CD8-positive, alpha-beta memory T cell (primary cell): ENCODE measurements around the gene ERP27. TPM values are rescaled to one million over a fixed set of nuclear protein-coding genes. Genes with fewer than 3 reads are reported as not detected.
A peak's percentile ranks its signal among the peaks of the same experiment; 100 is the strongest.

Experiments used
- CTCF ChIA-PET: fragments of 350-600 bp; sonication (Branson Sonifier 250); formaldehyde crosslinking; loops from one replicate; lab custom pipeline; 2021; ENCODE audit warnings: antibody characterized with exemption; lab: Charles Lee
- POLR2A ChIA-PET: fragments of 350-600 bp; sonication (Branson Sonifier 250); formaldehyde crosslinking; loops from one replicate; lab custom pipeline; 2021; ENCODE audit warnings: antibody characterized with exemption; lab: Charles Lee
- DNase-seq, 5 donors: peaks; one replicate each; pipeline versions ENCODE4 v3.0.0 to v3.0.0-alpha.2; 2020 to 2022; ENCODE audit warnings: mixed read lengths in 1 of 5
- H3K27ac ChIP-seq: one replicate; pipeline ENCODE4 v1.7.0; 2013; ENCODE audit warnings: low read depth, mild to moderate bottlenecking, low read length, moderate library complexity
- H3K27me3 ChIP-seq: 2 replicates; pipeline ENCODE4 v1.7.0; 2013; ENCODE audit warnings: low read length, mild to moderate bottlenecking; ENCODE audit not compliant: insufficient read depth, poor library complexity, severe bottlenecking
- H3K36me3 ChIP-seq: 2 replicates; pipeline ENCODE4 v1.7.0; 2013; ENCODE audit warnings: mild to moderate bottlenecking, low read length, moderate library complexity; ENCODE audit not compliant: insufficient read depth
- H3K4me1 ChIP-seq: 2 replicates; pipeline ENCODE4 v1.7.0; 2013; ENCODE audit warnings: mild to moderate bottlenecking, low read length, moderate library complexity; ENCODE audit not compliant: insufficient read depth
- H3K4me3 ChIP-seq: 2 replicates; pipeline ENCODE4 v1.7.0; 2013; ENCODE audit warnings: mild to moderate bottlenecking, low read length
- H3K9me3 ChIP-seq: 2 replicates; pipeline ENCODE4 v1.7.0; 2013; ENCODE audit warnings: mild to moderate bottlenecking, low read length
- H3K27ac Mint-ChIP-seq, 8 donors: one replicate each; pipeline ENCODE4 v1.8.0; 2020 to 2021; ENCODE audit warnings: mixed read lengths in 8 of 8, mild to moderate bottlenecking in 6 of 8, inconsistent platforms in 3 of 8, moderate library complexity in 3 of 8
- H3K27me3 Mint-ChIP-seq, 2 donors: one replicate each; pipeline ENCODE4 v1.8.0; 2020 to 2021; ENCODE audit warnings: mixed read lengths in 2 of 2, mild to moderate bottlenecking in 1 of 2, moderate library complexity in 1 of 2
- H3K36me3 Mint-ChIP-seq, 3 donors: one replicate each; pipeline ENCODE4 v1.8.0; 2020 to 2021; ENCODE audit warnings: mixed read lengths in 3 of 3, inconsistent platforms in 1 of 3, mild to moderate bottlenecking in 1 of 3
- H3K4me1 Mint-ChIP-seq, 3 donors: one replicate each; pipeline ENCODE4 v1.8.0; 2020 to 2021; ENCODE audit warnings: mixed read lengths in 3 of 3, inconsistent platforms in 1 of 3, mild to moderate bottlenecking in 1 of 3
- H3K4me3 Mint-ChIP-seq, 7 donors: one replicate each; pipeline ENCODE4 v1.8.0; 2020 to 2021; ENCODE audit warnings: mixed read lengths in 7 of 7, mild to moderate bottlenecking in 6 of 7, moderate library complexity in 4 of 7, inconsistent platforms in 2 of 7
- H3K9me3 Mint-ChIP-seq, 5 donors: one replicate each; pipeline ENCODE4 v1.8.0; 2020 to 2022; ENCODE audit warnings: mixed read lengths in 5 of 5, mild to moderate bottlenecking in 3 of 5, moderate library complexity in 2 of 5, inconsistent platforms in 1 of 5
- polyA plus RNA-seq: library from polyadenylated mRNA; unstranded; fragments of 300-500 nt; fragmentation: Illumina TruSeq; gene quantifications from one replicate; pipeline ENCODE4 v1.2.3, GENCODE V29; 2021
- total RNA-seq, 2 experiments: library from RNA; stranded (reverse); gene quantifications; one replicate each; pipeline ENCODE4 v1.2.3, GENCODE V29; 2021

ERP27 gene
- total and polyA plus RNA-seq, 3 experiments from 2014 or later, result 2.0 to 5.3 (median 2.1) TPM

GRCh38 chr12:14930299-14930698, 8.0 kb downstream of the ERP27 start:
- H3K27ac ChIP-seq, result no peak overlapping the region
- no peak overlapping the region for H3K4me3 Mint-ChIP-seq
- no peaks in the 10 kb centered on the region for H3K9me3 Mint-ChIP-seq
- ChIA-PET POLR2A (no interaction called here), CTCF (no interaction called here)
- peaks cover 2 to 8% (median 4%) of the 10 kb centered on the region in 3 donors for H3K4me1 Mint-ChIP-seq
- no peaks in the 10 kb centered on the region for H3K4me1 ChIP-seq
- peaks cover 48% of the 10 kb centered on the region for H3K36me3 ChIP-seq
- H3K4me3 ChIP-seq, result no peak overlapping the region
- H3K9me3 ChIP-seq, result no peaks in the 10 kb centered on the region
- no peak for DNase-seq
- no peaks in the 10 kb centered on the region for H3K27me3 Mint-ChIP-seq
- H3K27ac Mint-ChIP-seq, result no peak overlapping the region
- H3K27me3 ChIP-seq, result no peaks in the 10 kb centered on the region
- peaks cover 19 to 76% (median 31%) of the 10 kb centered on the region in 3 donors for H3K36me3 Mint-ChIP-seq

GRCh38 chr12:14928931-14929330, 9.4 kb downstream of the ERP27 start:
- Mint-ChIP-seq H3K27me3 (no peaks in the 10 kb centered on the region), H3K4me1 (peaks cover 0 to 8% (median 3%) of the 10 kb centered on the region in 3 donors), H3K9me3 (no peaks in the 10 kb centered on the region), H3K27ac (no peak overlapping the region), H3K4me3 (no peak overlapping the region), H3K36me3 (peaks cover 24 to 72% (median 32%) of the 10 kb centered on the region in 3 donors)
- H3K27me3 ChIP-seq, result no peaks in the 10 kb centered on the region
- no peak overlapping the region for H3K27ac ChIP-seq
- H3K4me1 ChIP-seq, result no peaks in the 10 kb centered on the region
- ChIA-PET POLR2A (no interaction called here), CTCF (no interaction called here)
- no peak for DNase-seq
- peaks cover 37% of the 10 kb centered on the region for H3K36me3 ChIP-seq
- H3K4me3 ChIP-seq, result no peak overlapping the region
- no peaks in the 10 kb centered on the region for H3K9me3 ChIP-seq

GRCh38 chr12:14927267-14927666, 11.1 kb downstream of the ERP27 start:
- Histone ChIP-seq H3K27me3 (no peaks in the 10 kb centered on the region), H3K4me3 (no peak overlapping the region), H3K27ac (no peak overlapping the region), H3K36me3 (peaks cover 21% of the 10 kb centered on the region), H3K9me3 (no peaks in the 10 kb centered on the region), H3K4me1 (no peaks in the 10 kb centered on the region)
- ChIA-PET CTCF (interaction anchor here (0.7 to 2.1 kb wide), 2 partner anchors 9 to 294 kb away, joined by 3 to 7 read pairs; partner anchors contain the start of gene RERG), POLR2A (no interaction called here)
- no peaks in the 10 kb centered on the region for H3K9me3 Mint-ChIP-seq
- DNase-seq, result no peak
- no peak overlapping the region for H3K4me3 Mint-ChIP-seq
- no peaks in the 10 kb centered on the region for H3K27me3 Mint-ChIP-seq
- no peak overlapping the region for H3K27ac Mint-ChIP-seq
- H3K4me1 Mint-ChIP-seq, result peaks cover 0 to 5% (median 0%) of the 10 kb centered on the region in 3 donors
- H3K36me3 Mint-ChIP-seq, result peaks cover 20 to 60% (median 25%) of the 10 kb centered on the region in 3 donors

- H3K4me3 Mint-ChIP-seq, result no peak overlapping the region
- no peaks in the 10 kb centered on the region for H3K27me3 Mint-ChIP-seq
- H3K27ac ChIP-seq, result no peak overlapping the region
- peaks cover 12 to 55% (median 16%) of the 10 kb centered on the region in 3 donors for H3K36me3 Mint-ChIP-seq
- H3K9me3 ChIP-seq, result no peaks in the 10 kb centered on the region
- peaks cover 20 to 24% (median 20%) of the 10 kb centered on the region in 3 donors for H3K4me1 Mint-ChIP-seq
- CTCF ChIA-PET, result interaction anchor here (1.3 kb wide), 1 partner anchor 14 kb away, joined by 4 read pairs; the partner anchor contains the start of gene ERP27
- no peak overlapping the region for H3K4me3 ChIP-seq
- no peaks in the 10 kb centered on the region for H3K27me3 ChIP-seq
- peaks cover 16% of the 10 kb centered on the region for H3K36me3 ChIP-seq
- POLR2A ChIA-PET, result no interaction called here
- H3K9me3 Mint-ChIP-seq, result no peaks in the 10 kb centered on the region
- H3K4me1 ChIP-seq, result peaks cover 15% of the 10 kb centered on the region
- no peak for DNase-seq
- no peak overlapping the region for H3K27ac Mint-ChIP-seq
These were observed 13.8 kb downstream of the ERP27 start for GRCh38 chr12:14924541-14924940.

GRCh38 chr12:14923944-14924343, 14.4 kb downstream of the ERP27 start:
- H3K9me3 ChIP-seq, result no peaks in the 10 kb centered on the region
- no peak for DNase-seq
- no peaks in the 10 kb centered on the region for H3K27me3 ChIP-seq
- Mint-ChIP-seq H3K9me3 (no peaks in the 10 kb centered on the region), H3K36me3 (peaks cover 18 to 57% (median 21%) of the 10 kb centered on the region in 3 donors), H3K27ac (no peak overlapping the region), H3K4me3 (no peak overlapping the region), H3K4me1 (peaks cover 22 to 28% (median 25%) of the 10 kb centered on the region in 3 donors), H3K27me3 (no peaks in the 10 kb centered on the region)
- no peak overlapping the region for H3K4me3 ChIP-seq
- H3K36me3 ChIP-seq, result peaks cover 21% of the 10 kb centered on the region
- H3K4me1 ChIP-seq, result peaks cover 15% of the 10 kb centered on the region
- no peak overlapping the region for H3K27ac ChIP-seq
- ChIA-PET CTCF (no interaction called here), POLR2A (no interaction called here)

GRCh38 chr12:14921218-14921617, 17.1 kb downstream of the ERP27 start:
- CTCF ChIA-PET, result interaction anchor here (1.2 to 1.5 kb wide), 2 partner anchors 75 to 197 kb away, joined by 3 to 4 read pairs; no protein-coding TSS in a partner anchor

GRCh38 chr12:14920475-14921126, 17.7 kb downstream of the ERP27 start:
- ChIA-PET CTCF (interaction anchor here (0.9 to 1.2 kb wide), 2 partner anchors 197 to 462 kb away, joined by 3 read pairs; no protein-coding TSS in a partner anchor), POLR2A (no interaction called here)

More at GRCh38 chr12:14921218-14921617, 17.1 kb downstream of the ERP27 start:
- H3K9me3 ChIP-seq, result no peaks in the 10 kb centered on the region
- H3K27me3 Mint-ChIP-seq, result no peaks in the 10 kb centered on the region
- H3K27me3 ChIP-seq, result no peaks in the 10 kb centered on the region
- peak overlapping the region in 3 of 7 donors; percentile 9 to 62 (median 16) for H3K4me3 Mint-ChIP-seq
- POLR2A ChIA-PET, result no interaction called here
- DNase-seq, result no peak
- peaks cover 21 to 65% (median 30%) of the 10 kb centered on the region in 3 donors for H3K36me3 Mint-ChIP-seq
- peaks cover 41% of the 10 kb centered on the region for H3K36me3 ChIP-seq
- peaks cover 20 to 28% (median 25%) of the 10 kb centered on the region in 3 donors for H3K4me1 Mint-ChIP-seq
- H3K4me3 ChIP-seq, result no peak overlapping the region
- peaks cover 15% of the 10 kb centered on the region for H3K4me1 ChIP-seq
- H3K9me3 Mint-ChIP-seq, result no peaks in the 10 kb centered on the region
- no peak overlapping the region for H3K27ac ChIP-seq
- peak overlapping the region in 6 of 8 donors; percentile 46 to 92 (median 62) for H3K27ac Mint-ChIP-seq

GRCh38 chr12:14919455-14919854, 18.9 kb downstream of the ERP27 start:
- peaks cover 53% of the 10 kb centered on the region for H3K36me3 ChIP-seq
- H3K27me3 ChIP-seq, result no peaks in the 10 kb centered on the region
- peak overlapping the region in 1 of 8 donors; percentile 76 for H3K27ac Mint-ChIP-seq
- H3K36me3 Mint-ChIP-seq, result peaks cover 20 to 76% (median 39%) of the 10 kb centered on the region in 3 donors
- H3K27me3 Mint-ChIP-seq, result no peaks in the 10 kb centered on the region
- peaks cover 20 to 28% (median 25%) of the 10 kb centered on the region in 3 donors for H3K4me1 Mint-ChIP-seq
- DNase-seq, result no peak
- H3K27ac ChIP-seq, result no peak overlapping the region
- no peaks in the 10 kb centered on the region for H3K9me3 Mint-ChIP-seq
- H3K4me3 Mint-ChIP-seq, result no peak overlapping the region
- H3K4me1 ChIP-seq, result peaks cover 15% of the 10 kb centered on the region
- H3K9me3 ChIP-seq, result no peaks in the 10 kb centered on the region
- no peak overlapping the region for H3K4me3 ChIP-seq
- ChIA-PET CTCF (interaction anchor here (1.4 kb wide), 1 partner anchor 18 kb away, joined by 3 read pairs; the partner anchor contains the start of gene ERP27), POLR2A (no interaction called here)

More at GRCh38 chr12:14920475-14921126, 17.7 kb downstream of the ERP27 start:
- Mint-ChIP-seq H3K4me3 (peak overlapping the region in 3 of 7 donors; percentile 9 to 62 (median 16)), H3K27ac (peak overlapping the region in 7 of 8 donors; percentile 39 to 92 (median 54)), H3K27me3 (no peaks in the 10 kb centered on the region), H3K9me3 (no peaks in the 10 kb centered on the region), H3K36me3 (peaks cover 21 to 69% (median 30%) of the 10 kb centered on the region in 3 donors), H3K4me1 (peaks cover 20 to 28% (median 25%) of the 10 kb centered on the region in 3 donors)
- no peak for DNase-seq
- no peaks in the 10 kb centered on the region for H3K27me3 ChIP-seq
- H3K27ac ChIP-seq, result no peak overlapping the region
- peaks cover 15% of the 10 kb centered on the region for H3K4me1 ChIP-seq
- peaks cover 47% of the 10 kb centered on the region for H3K36me3 ChIP-seq
- H3K4me3 ChIP-seq, result no peak overlapping the region
- no peaks in the 10 kb centered on the region for H3K9me3 ChIP-seq
